Endothelial cell of umbilical vein (primary cell): Measurements from ENCODE around the gene MRPL32. TPM values are rescaled to one million over a fixed set of nuclear protein-coding genes. Genes with fewer than 3 reads are reported as not detected.
"Not testable (repeated sequence)": the region's sequence is repeated elsewhere in the genome, so short reads cannot be mapped to it uniquely, and the experiment has no call there.

Experiments
- BruUV-seq: library from RNA; stranded (reverse); fragments of 400-500 nt; replicated peaks from 2 replicates; lab custom pipeline; 2021; lab: Mats Ljungman, UMichigan
- CTCF ChIA-PET: fragments of 300-600, 350-600 bp; sonication (Branson Sonifier 250); formaldehyde crosslinking; loops from one replicate; lab custom pipeline; 2021; ENCODE audit warnings: antibody characterized with exemption, inconsistent platforms; lab: Charles Lee
- POLR2A ChIA-PET: fragments of 300-600, 350-600 bp; sonication (Branson Sonifier 250); formaldehyde crosslinking; loops from one replicate; lab custom pipeline; 2021; ENCODE audit warnings: antibody characterized with exemption, inconsistent platforms; lab: Charles Lee
- DNase-seq: peaks from one replicate; pipeline ENCODE4 v3.0.0-alpha.2; 2011; ENCODE audit warnings: low read depth, low spot score
- FAIRE-seq: peaks from 2 replicates; lab custom pipeline; 2011; peaks lifted over from hg19 to GRCh38; lab: Jason Lieb, UNC
- H2AFZ ChIP-seq: 2 replicates; pipeline ENCODE4 v1.6.0; 2012; ENCODE audit warnings: low read depth, low read length, control low read depth, inconsistent platforms
- H3K27ac ChIP-seq: 2 replicates; pipeline ENCODE4 v1.5.1; 2011; ENCODE audit warnings: low read depth, mild to moderate bottlenecking, control low read depth, low read length, moderate library complexity; ENCODE audit not compliant: insufficient read depth
- H3K27me3 ChIP-seq, 2 experiments: 2 replicates each; pipeline versions ENCODE4 v1.6.0 to v1.6.1; 2011; ENCODE audit warnings: low read length in 2 of 2, mixed read lengths in 1 of 2; ENCODE audit not compliant: control insufficient read depth in 2 of 2, insufficient read depth in 2 of 2
- H3K36me3 ChIP-seq, 2 experiments: 2 replicates in 1 of 2; 3 replicates in 1 of 2; pipeline ENCODE4 v1.5.1; 2011; ENCODE audit warnings: low read length in 2 of 2, mild to moderate bottlenecking in 1 of 2, moderate library complexity in 1 of 2; ENCODE audit not compliant: control insufficient read depth in 2 of 2, insufficient read depth in 2 of 2; ENCODE audit errors: extremely low read depth in 1 of 2
- H3K4me1 ChIP-seq: 3 replicates; pipeline ENCODE4 v1.5.1; 2011; ENCODE audit warnings: mild to moderate bottlenecking, low read length; ENCODE audit not compliant: control insufficient read depth, insufficient read depth; ENCODE audit errors: extremely low read depth
- H3K4me2 ChIP-seq: 2 replicates; pipeline ENCODE4 v1.6.1; 2011; ENCODE audit warnings: low read length, control low read depth, mixed read lengths; ENCODE audit not compliant: insufficient read depth
- H3K4me3 ChIP-seq, 3 experiments: fragments of 200-600 bp in 1 of 3; sonication (generic), shearing (Covaris generic) in 1 of 3; replicated peaks in 1 of 3; 2 replicates each; pipeline ENCODE4 v1.5.1; 2011 to 2016; ENCODE audit warnings: control low read depth in 3 of 3, low read length in 3 of 3, mild to moderate bottlenecking in 2 of 3, inconsistent platforms in 1 of 3, low read depth in 1 of 3, moderate library complexity in 1 of 3; ENCODE audit not compliant: insufficient read depth in 1 of 3
- H3K79me2 ChIP-seq: 2 replicates; pipeline ENCODE4 v1.6.0; 2012; ENCODE audit warnings: low read length, inconsistent platforms; ENCODE audit not compliant: control insufficient read depth, insufficient read depth
- H3K9ac ChIP-seq: replicated peaks from 2 replicates; pipeline ENCODE3; 2011; ENCODE audit warnings: low read length, control low read depth; ENCODE audit not compliant: insufficient read depth; ENCODE audit errors: extremely low read depth
- H3K9me1 ChIP-seq: replicated peaks from 3 replicates; pipeline ENCODE4 v1.6.0; 2011; ENCODE audit warnings: mild to moderate bottlenecking, low read length; ENCODE audit not compliant: control insufficient read depth, insufficient read depth; ENCODE audit errors: extremely low read depth
- H3K9me3 ChIP-seq: replicated peaks from 2 replicates; pipeline ENCODE4 v1.5.1; 2012; ENCODE audit warnings: low read length, inconsistent platforms; ENCODE audit not compliant: control insufficient read depth, insufficient read depth
- H4K20me1 ChIP-seq: replicated peaks from 2 replicates; pipeline ENCODE3; 2011; ENCODE audit warnings: mild to moderate bottlenecking, low read length; ENCODE audit not compliant: control insufficient read depth, insufficient read depth; ENCODE audit errors: extremely low read depth
- CTCF ChIP-seq, 2 donors: IDR thresholded peaks; 1 replicate in 1 of 2; 2 replicates in 1 of 2; pipeline ENCODE4 v1.5.1; 2011; ENCODE audit warnings: low read length in 2 of 2, mild to moderate bottlenecking in 2 of 2, moderate library complexity in 2 of 2, control low read depth in 1 of 2, inconsistent platforms in 1 of 2, low read depth in 1 of 2; ENCODE audit not compliant: insufficient read depth in 1 of 2; ENCODE audit errors: extremely low read depth in 1 of 2
- EZH2 ChIP-seq: IDR thresholded peaks from 2 replicates; pipeline ENCODE4 v1.6.1; 2012; ENCODE audit warnings: borderline replicate concordance, low read depth, mild to moderate bottlenecking, moderate library complexity, low read length, inconsistent platforms; ENCODE audit not compliant: severe bottlenecking
- MAX ChIP-seq: IDR thresholded peaks from 2 replicates; pipeline ENCODE4 v1.6.1; 2011; ENCODE audit not compliant: insufficient read depth, insufficient read length
- MYC ChIP-seq: IDR thresholded peaks from one replicate; pipeline ENCODE4 v1.6.1; 2011; ENCODE audit warnings: mild to moderate bottlenecking, low read depth, low read length
- POLR2AphosphoS5 ChIP-seq: IDR thresholded peaks from 2 replicates; pipeline ENCODE4 v1.6.1; 2012; ENCODE audit warnings: low read depth, mild to moderate bottlenecking, control low read depth, low read length, moderate library complexity; ENCODE audit not compliant: insufficient read depth
- dilution Hi-C: fragments of 300-500 bp; cut with MboI; formaldehyde crosslinking; loops from one replicate; pipeline ENCODE4 v1.15.0; 2019; ENCODE audit warnings: low sequenced_read_pairs; ENCODE audit not compliant: extremely low pct_ligation_motif_present
- intact Hi-C: fragments of 100-400 bp; cut with micrococcal nuclease; formaldehyde crosslinking; loops from one replicate; pipeline ENCODE4 v1.10.0; 2022
- polyA plus RNA-seq, 4 experiments: library from polyadenylated mRNA; depleted of rRNA in 3 of 4; stranded (reverse) in 3 of 4; unstranded in 1 of 4; fragments of >200 nt; gene quantifications; 2 replicates each; pipeline versions ENCODE4 v1.2.1 to v1.2.3, GENCODE V29; 2011 to 2012; ENCODE audit warnings: missing spikeins in 1 of 4
- total RNA-seq: library from RNA; stranded (reverse); gene quantifications from 2 replicates; pipeline ENCODE4 v1.2.3, GENCODE V29; 2021

Gene MRPL32
- total and polyA plus RNA-seq, 2 donors (not counting 3 experiments of a cell fraction or from before 2014, with no cell fraction given) = 39.9 to 62.2 TPM

GRCh38 chr7:42883950-42884349 is 48.2 kb upstream of the MRPL32 start:
- Histone ChIP-seq H3K4me2 (no peak overlapping the region), H3K9ac (no peak overlapping the region), H3K4me3 (no peak overlapping the region), H3K27ac (no peak overlapping the region), H3K79me2 (no peaks in the 10 kb centered on the region), H2AFZ (no peak overlapping the region), H4K20me1 (no peaks in the 10 kb centered on the region), H3K27me3 (peaks cover 1 to 8% of the 10 kb centered on the region in 2 experiments), H3K36me3 (no peaks in the 10 kb centered on the region), H3K9me1 (no peaks in the 10 kb centered on the region), H3K4me1 (peaks cover 6% of the 10 kb centered on the region), H3K9me3 (no peaks in the 10 kb centered on the region)
- FAIRE-seq = no peak
- dilution Hi-C loops = no loop called here
- CTCF ChIA-PET = interaction anchor here (1.5 to 3.8 kb wide), 3 partner anchors 41 to 943 kb away, joined by 4 to 20 read pairs (median 4); no protein-coding TSS in a partner anchor
- TF ChIP-seq POLR2AphosphoS5 (no peak), MYC (no peak), EZH2 (no peak), CTCF (IDR thresholded peaks at IDR 0.05; ENCODE audit: extremely low read depth in 1 of 2, insufficient read depth in 1 of 2, low read depth in 1 of 2, low read length in 2 of 2) (no peak), MAX (no peak)
- POLR2A ChIA-PET = no interaction called here
- intact Hi-C loops = no loop called here
- BruUV-seq = no TSS peak
- no peak for DNase-seq

GRCh38 chr7:42885183-42885582 is 47.0 kb upstream of the MRPL32 start:
- dilution Hi-C loops, intact Hi-C loops, BruUV-seq, H3K27ac ChIP-seq, H3K27me3 ChIP-seq, H3K9me3 ChIP-seq, H3K4me3 ChIP-seq, DNase-seq, H3K9ac ChIP-seq, POLR2A ChIA-PET, H3K36me3 ChIP-seq, H3K4me1 ChIP-seq, H3K9me1 ChIP-seq, H3K79me2 ChIP-seq, H2AFZ ChIP-seq, FAIRE-seq, H4K20me1 ChIP-seq, H3K4me2 ChIP-seq: not testable (repeated sequence)
- CTCF ChIA-PET = interaction anchor here (0.8 to 3.8 kb wide), 3 partner anchors 9 to 944 kb away, joined by 3 to 20 read pairs (median 6); no protein-coding TSS in a partner anchor
